Upper lobe of left lung (tissue), 6 donors: ENCODE results near the gene DPPA5. TPM values are rescaled to one million over a fixed set of nuclear protein-coding genes. Genes with fewer than 3 reads are reported as not detected.

ENCODE experiments used
- ATAC-seq, 2 donors: fragments of 200-7000 bp; cut with Tn5 transposase; one replicate each; pipeline ENCODE4 v1.9.1; 2022; ENCODE audit warnings: mild to moderate bottlenecking in 2 of 2, moderate library complexity in 2 of 2; ENCODE audit not compliant: low FRiP score in 2 of 2
- DNase-seq, 2 donors: peaks; one replicate each; pipeline ENCODE4 v3.0.0-alpha.2; 2019 to 2020
- H3K27ac ChIP-seq, 4 donors: fragments of 200-600 bp; sonication (generic); one replicate each; pipeline ENCODE4 v1.5.1; 2016 to 2019
- H3K27me3 ChIP-seq, 4 donors: fragments of 200-600 bp; sonication (generic); one replicate each; pipeline ENCODE4 v1.5.1; 2017 to 2019
- H3K36me3 ChIP-seq, 4 donors: fragments of 200-600 bp; sonication (generic); one replicate each; pipeline ENCODE4 v1.5.1; 2016 to 2019
- H3K4me1 ChIP-seq, 4 donors: fragments of 200-600 bp; sonication (generic); one replicate each; pipeline ENCODE4 v1.5.1; 2018 to 2019
- H3K4me3 ChIP-seq, 4 donors: fragments of 200-600 bp; sonication (generic); one replicate each; pipeline ENCODE4 v1.5.1; 2017 to 2019; ENCODE audit warnings: mild to moderate bottlenecking in 2 of 4, moderate library complexity in 1 of 4
- H3K9me3 ChIP-seq, 4 donors: fragments of 200-600 bp; sonication (generic); one replicate each; pipeline ENCODE4 v1.5.1; 2018 to 2019
- CTCF ChIP-seq, 6 experiments: fragments of 450-650 bp in 4 of 6; fragments of 200-600 bp in 2 of 6; sonication (generic) in 2 of 6; IDR thresholded peaks; one replicate each; pipeline ENCODE4 v1.5.1; 2016 to 2019; ENCODE audit warnings: antibody characterized with exemption in 6 of 6
- EP300 ChIP-seq, 4 donors: sonication (generic); formaldehyde crosslinking; IDR thresholded peaks; one replicate each; pipeline ENCODE4 v1.5.1; 2017; ENCODE audit warnings: antibody characterized with exemption in 4 of 4, control low read depth in 2 of 4
- POLR2A ChIP-seq, 4 donors: fragments of 450-650 bp; IDR thresholded peaks; one replicate each; pipeline ENCODE4 v1.5.1; 2016 to 2017; ENCODE audit warnings: antibody characterized with exemption in 4 of 4, mild to moderate bottlenecking in 2 of 4
- POLR2AphosphoS5 ChIP-seq, 2 donors: sonication (generic); formaldehyde crosslinking; IDR thresholded peaks; one replicate each; pipeline ENCODE4 v1.5.1; 2017; ENCODE audit warnings: antibody characterized with exemption in 2 of 2
- WGBS, 2 donors: methylation state at CpG; one replicate each; pipeline ENCODE4 v1.1.5; 2017 to 2018; 5-methylcytosine and 5-hydroxymethylcytosine counted together
- total RNA-seq, 6 donors: library from RNA; depleted of rRNA in 4 of 6; stranded (reverse); fragments of >200 nt in 4 of 6; gene quantifications; one replicate each; pipeline versions ENCODE4 v1.1.0 to v1.2.1, GENCODE V29; 2016 to 2021
- donor health status: DM: no; HTN: no; CAD: no; lungs with moderate emphysema.
- donor health status: DM: no; HTN: yes; CAD: no; lungs with severe emphysema.

The DPPA5 gene
- total RNA-seq, 6 donors from 2014 or later = not detected

DNA sequence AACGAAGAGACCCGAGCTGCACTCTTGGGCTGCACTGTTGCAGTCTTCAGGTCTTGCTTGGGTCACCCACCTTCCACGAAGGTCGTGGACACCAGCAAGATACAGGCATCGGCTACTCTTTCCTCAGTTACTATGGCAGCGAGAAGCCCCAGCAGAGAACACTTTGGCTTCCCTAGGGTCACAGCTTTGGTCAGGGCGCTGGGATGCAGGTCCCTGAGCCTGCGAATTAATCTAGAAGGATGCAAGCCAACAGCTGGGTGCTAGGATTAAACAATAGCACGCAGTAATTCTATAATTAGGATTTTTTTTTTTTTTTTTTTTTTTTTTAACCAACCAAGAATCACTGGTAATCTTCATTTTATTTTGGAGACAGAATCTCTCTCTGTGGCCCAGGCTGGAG is 10.5 kb upstream of the DPPA5 start:
- Histone ChIP-seq H3K27ac (no peak overlapping the region), H3K27me3 (no peaks in the 10 kb centered on the region), H3K9me3 (no peaks in the 10 kb centered on the region), H3K4me3 (no peak overlapping the region), H3K4me1 (no peaks in the 10 kb centered on the region), H3K36me3 (no peaks in the 10 kb centered on the region)
- DNase-seq (no peak), ATAC-seq (no peak)
- TF ChIP-seq CTCF (IDR thresholded peaks at IDR 0.05) (no peak), POLR2AphosphoS5 (IDR thresholded peaks at IDR 0.05) (no peak), POLR2A (IDR thresholded peaks at IDR 0.05) (no peak), EP300 (IDR thresholded peaks at IDR 0.05) (no peak)
- 86 to 94% methylated on average over 9 of the region's 9 CpGs for WGBS, 2 donors

GRCh38 chr6:73364121-73364520 is 10.0 kb upstream of the DPPA5 start:
- WGBS, 2 donors = 88 to 92% methylated on average over 13 to 14 of the region's 14 CpGs
- Histone ChIP-seq H3K27me3 (no peaks in the 10 kb centered on the region), H3K36me3 (no peaks in the 10 kb centered on the region), H3K27ac (no peak overlapping the region), H3K9me3 (no peaks in the 10 kb centered on the region), H3K4me3 (no peak overlapping the region), H3K4me1 (no peaks in the 10 kb centered on the region)
- no peak for ATAC-seq
- no peak for TF ChIP-seq CTCF (IDR thresholded peaks at IDR 0.05)
- no peak for TF ChIP-seq POLR2AphosphoS5 (IDR thresholded peaks at IDR 0.05)
- TF ChIP-seq POLR2A (IDR thresholded peaks at IDR 0.05) = no peak
- no peak for TF ChIP-seq EP300 (IDR thresholded peaks at IDR 0.05)
- no peak for DNase-seq

- H3K27me3 ChIP-seq = no peaks in the 10 kb centered on the region
- H3K36me3 ChIP-seq = no peaks in the 10 kb centered on the region
- H3K27ac ChIP-seq = no peak overlapping the region
- ATAC-seq (peak in 1 of 2 donors; percentile 38), DNase-seq (peak in 1 of 2 donors; percentile 63)
- no peaks in the 10 kb centered on the region for H3K4me1 ChIP-seq
- H3K4me3 ChIP-seq = no peak overlapping the region
- 93 to 98% methylated on average over 15 to 18 of the region's 23 CpGs for WGBS, 2 donors
- no peaks in the 10 kb centered on the region for H3K9me3 ChIP-seq
- no peak for TF ChIP-seq POLR2AphosphoS5 (IDR thresholded peaks at IDR 0.05)
- no peak for TF ChIP-seq POLR2A (IDR thresholded peaks at IDR 0.05)
- no peak for TF ChIP-seq CTCF (IDR thresholded peaks at IDR 0.05)
- no peak for TF ChIP-seq EP300 (IDR thresholded peaks at IDR 0.05)
Observed at GRCh38 chr6:73363537-73363875, 9.4 kb upstream of the DPPA5 start.

DNA sequence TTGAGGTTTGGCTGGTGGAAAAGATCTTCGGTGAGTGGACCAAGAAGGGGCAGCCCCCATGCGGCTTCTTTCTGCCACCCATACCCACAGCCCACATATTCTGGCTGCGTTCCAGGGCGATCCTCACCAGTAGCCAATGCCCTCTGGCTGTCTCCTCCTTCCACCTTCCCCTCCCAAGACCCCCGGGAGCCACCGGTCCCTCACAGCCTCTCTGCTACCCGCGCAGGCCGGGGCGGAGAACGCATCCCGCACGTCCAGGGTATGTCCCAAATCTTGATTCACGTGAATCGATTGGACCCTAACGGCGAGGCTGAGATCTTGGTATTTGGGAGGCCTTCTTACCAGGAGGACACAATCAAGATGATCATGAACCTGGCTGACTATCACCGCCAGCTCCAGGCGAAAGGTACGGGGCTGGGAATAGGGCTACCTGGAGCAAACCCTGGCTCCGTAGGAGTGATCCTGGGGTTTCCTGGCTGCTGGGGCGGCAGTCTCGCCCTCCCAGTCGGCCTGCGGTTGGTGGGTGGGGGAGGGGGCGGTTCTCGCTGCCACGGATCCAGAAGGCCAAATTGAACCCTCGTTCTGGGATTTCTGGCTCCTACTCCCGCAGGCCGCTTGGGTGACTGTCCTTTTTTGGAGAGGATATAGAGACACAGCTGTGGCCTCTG is 8.9 kb upstream of the DPPA5 start:
- TF ChIP-seq CTCF (IDR thresholded peaks at IDR 0.05) (no peak), POLR2AphosphoS5 (IDR thresholded peaks at IDR 0.05) (no peak), POLR2A (IDR thresholded peaks at IDR 0.05) (no peak), EP300 (IDR thresholded peaks at IDR 0.05) (no peak)
- ATAC-seq = peak in 1 of 2 donors; percentile 12
- DNase-seq = peak in 1 of 2 donors; percentile 60
- Histone ChIP-seq H3K27ac (no peak overlapping the region), H3K27me3 (no peaks in the 10 kb centered on the region), H3K4me1 (no peaks in the 10 kb centered on the region), H3K36me3 (no peaks in the 10 kb centered on the region), H3K4me3 (no peak overlapping the region), H3K9me3 (no peaks in the 10 kb centered on the region)
- WGBS, 2 donors = 93 to 97% methylated on average over 22 to 31 of the region's 31 CpGs

- DNase-seq (peak in 1 of 2 donors; percentile 49), ATAC-seq (peak in 1 of 2 donors; percentile 59)
- WGBS, 2 donors = 93 to 94% methylated on average over 20 to 23 of the region's 23 CpGs
- Histone ChIP-seq H3K4me1 (no peaks in the 10 kb centered on the region), H3K4me3 (no peak within 1 kb of the TSS), H3K9me3 (no peaks in the 10 kb centered on the region), H3K36me3 (no peaks in the 10 kb centered on the region), H3K27me3 (no peaks in the 10 kb centered on the region), H3K27ac (no peak within 1 kb of the TSS)
- TF ChIP-seq EP300 (IDR thresholded peaks at IDR 0.05) = no peak
- no peak for TF ChIP-seq POLR2AphosphoS5 (IDR thresholded peaks at IDR 0.05)
- TF ChIP-seq CTCF (IDR thresholded peaks at IDR 0.05) = no peak
- TF ChIP-seq POLR2A (IDR thresholded peaks at IDR 0.05) = no peak
Observed at GRCh38 chr6:73362358-73362757, 8.3 kb upstream of the DPPA5 start, which contains the start of gene KHDC3L. Gene KHDC3L, plus strand, starts transcription at chr6:73362658. Its CDS starts 72 bp downstream, at chr6:73362730.
